GM12878 (cell line): Measurements from ENCODE around the gene RASAL3. TPM values are rescaled to one million over a fixed set of nuclear protein-coding genes. Genes with fewer than 3 reads are reported as not detected.

Source experiments
- CBX3 ChIP-seq: fragments of 200-600 bp; sonication (generic); IDR thresholded peaks from 2 replicates; pipeline ENCODE4 v1.6.1; 2016; ENCODE audit warnings: low read depth, borderline replicate concordance
- EZH2 ChIP-seq: IDR thresholded peaks from 2 replicates; pipeline ENCODE4 v1.6.1; 2012; ENCODE audit warnings: low read depth, mild to moderate bottlenecking, control low read depth, inconsistent platforms, low read length, borderline replicate concordance; ENCODE audit not compliant: control insufficient read depth
- GABPA ChIP-seq: IDR thresholded peaks from 2 replicates; pipeline ENCODE4 v1.6.1; 2014; ENCODE audit warnings: antibody characterized with exemption, low read depth, mild to moderate bottlenecking, inconsistent platforms
- HDAC6 ChIP-seq: fragments of 200-600 bp; sonication (generic); IDR thresholded peaks from one replicate; pipeline ENCODE4 v1.8.0; 2017; ENCODE audit warnings: antibody characterized with exemption; ENCODE audit not compliant: unreplicated experiment
- IKZF1 ChIP-seq: fragments of 450-650 bp; conservative IDR thresholded peaks from 2 replicates; pipeline ENCODE4 v1.6.1; 2017; ENCODE audit warnings: antibody characterized with exemption, mild to moderate bottlenecking
- JUND ChIP-seq: IDR thresholded peaks from 2 replicates; pipeline ENCODE4 v1.6.1; 2012; ENCODE audit warnings: low read depth, mild to moderate bottlenecking, low read length, improper control_type of control experiment, moderate library complexity
- MEF2B ChIP-seq: fragments of 450-650 bp; IDR thresholded peaks from 2 replicates; pipeline ENCODE4 v1.6.1; 2018; ENCODE audit warnings: mild to moderate bottlenecking, moderate library complexity; ENCODE audit not compliant: partially characterized antibody, poor library complexity, severe bottlenecking
- POLR2A ChIP-seq: IDR thresholded peaks from 2 replicates; pipeline ENCODE4 v1.6.1; 2011; ENCODE audit warnings: low read depth, mild to moderate bottlenecking, low read length
- RAD51 ChIP-seq: fragments of 450-650 bp; IDR thresholded peaks from 2 replicates; pipeline ENCODE4 v1.6.1; 2016; ENCODE audit warnings: moderate library complexity, mild to moderate bottlenecking, inconsistent platforms
- RCOR1 ChIP-seq: conservative IDR thresholded peaks from 2 replicates; pipeline ENCODE4 v1.6.1; 2012; ENCODE audit warnings: low read depth, low read length, improper control_type of control experiment
- RFX5 ChIP-seq: IDR thresholded peaks from 2 replicates; pipeline ENCODE4 v1.6.1; 2011; ENCODE audit warnings: low read depth, low read length, improper control_type of control experiment
- SP1 ChIP-seq: IDR thresholded peaks from one replicate; pipeline ENCODE4 v1.6.1; 2011; ENCODE audit warnings: low read depth, low read length
- SPI1 ChIP-seq: IDR thresholded peaks from 2 replicates; pipeline ENCODE4 v1.6.1; 2011; ENCODE audit warnings: low read depth, mild to moderate bottlenecking, low read length, moderate library complexity, borderline replicate concordance; ENCODE audit not compliant: insufficient read depth
- STAT3 ChIP-seq: IDR thresholded peaks from 2 replicates; pipeline ENCODE4 v1.6.1; 2011; ENCODE audit warnings: low read depth, low read length, improper control_type of control experiment
- TAF1 ChIP-seq: IDR thresholded peaks from 2 replicates; pipeline ENCODE4 v1.6.1; 2011; ENCODE audit warnings: mild to moderate bottlenecking, low read depth, low read length, borderline replicate concordance
- TCF3 ChIP-seq: IDR thresholded peaks from 2 replicates; pipeline ENCODE4 v1.6.1; 2012; ENCODE audit warnings: low read depth, mild to moderate bottlenecking, low read length, borderline replicate concordance; ENCODE audit not compliant: insufficient read depth
- YBX1 ChIP-seq: fragments of 450-650 bp; IDR thresholded peaks from 2 replicates; pipeline ENCODE4 v1.6.1; 2016; ENCODE audit warnings: antibody characterized with exemption
- ZZZ3 ChIP-seq: IDR thresholded peaks from 2 replicates; pipeline ENCODE4 v1.6.1; 2011; ENCODE audit warnings: low read depth; ENCODE audit not compliant: control insufficient read depth, insufficient read length
- polyA plus RNA-seq, 11 experiments: library from polyadenylated mRNA; depleted of rRNA in 4 of 11; unstranded in 6 of 11; stranded (reverse) in 5 of 11; fragments of >200 nt; fragmentation: Nextera tagmentation in 4 of 11; fragmentation: Illumina TruSeq in 1 of 11; extraction: Ambion mirVana in 4 of 11; extraction: Trizol in 1 of 11; gene quantifications; 1 replicate in 1 of 11; 2 replicates in 10 of 11; pipeline versions ENCODE4 v1.2.1 to v1.2.3, GENCODE V29; 2011 to 2016; ENCODE audit warnings: inconsistent platforms in 2 of 11, missing spikeins in 2 of 11, low read depth in 1 of 11
- total RNA-seq, 4 experiments: library from RNA; depleted of rRNA in 3 of 4; stranded (reverse); fragments of >200 nt in 3 of 4; fragmentation: Illumina TruSeq in 1 of 4; extraction: Trizol in 1 of 4; gene quantifications; 2 replicates each; pipeline versions ENCODE4 v1.2.1 to v1.2.3, GENCODE V29; 2013 to 2021
- TF ChIP-seq, protein P1 (sequence below): IDR thresholded peaks from 2 replicates; pipeline ENCODE4 v1.6.1; 2012; ENCODE audit warnings: low read depth, low read length, improper control_type of control experiment
- TF ChIP-seq, protein P2 (sequence below): fragments of 450-650 bp; IDR thresholded peaks from 2 replicates; pipeline ENCODE4 v1.6.1; 2017; ENCODE audit warnings: antibody characterized with exemption, mild to moderate bottlenecking, moderate library complexity
- TF ChIP-seq, protein P3 (sequence below): IDR thresholded peaks from 2 replicates; pipeline ENCODE4 v1.6.1; 2011; ENCODE audit warnings: low read depth, mild to moderate bottlenecking, low read length, moderate library complexity, borderline replicate concordance; ENCODE audit errors: extremely low read depth
- TF ChIP-seq, protein P4 (sequence below): IDR thresholded peaks from 2 replicates; pipeline ENCODE4 v1.6.1; 2012; ENCODE audit warnings: low read length, inconsistent platforms

Gene RASAL3
- total and polyA plus RNA-seq, 10 of the 15 experiments (the other 5 are each of a cell fraction or from before 2014, with no cell fraction given), result 1.7 to 81.3 (median 23.2) TPM

DNA sequence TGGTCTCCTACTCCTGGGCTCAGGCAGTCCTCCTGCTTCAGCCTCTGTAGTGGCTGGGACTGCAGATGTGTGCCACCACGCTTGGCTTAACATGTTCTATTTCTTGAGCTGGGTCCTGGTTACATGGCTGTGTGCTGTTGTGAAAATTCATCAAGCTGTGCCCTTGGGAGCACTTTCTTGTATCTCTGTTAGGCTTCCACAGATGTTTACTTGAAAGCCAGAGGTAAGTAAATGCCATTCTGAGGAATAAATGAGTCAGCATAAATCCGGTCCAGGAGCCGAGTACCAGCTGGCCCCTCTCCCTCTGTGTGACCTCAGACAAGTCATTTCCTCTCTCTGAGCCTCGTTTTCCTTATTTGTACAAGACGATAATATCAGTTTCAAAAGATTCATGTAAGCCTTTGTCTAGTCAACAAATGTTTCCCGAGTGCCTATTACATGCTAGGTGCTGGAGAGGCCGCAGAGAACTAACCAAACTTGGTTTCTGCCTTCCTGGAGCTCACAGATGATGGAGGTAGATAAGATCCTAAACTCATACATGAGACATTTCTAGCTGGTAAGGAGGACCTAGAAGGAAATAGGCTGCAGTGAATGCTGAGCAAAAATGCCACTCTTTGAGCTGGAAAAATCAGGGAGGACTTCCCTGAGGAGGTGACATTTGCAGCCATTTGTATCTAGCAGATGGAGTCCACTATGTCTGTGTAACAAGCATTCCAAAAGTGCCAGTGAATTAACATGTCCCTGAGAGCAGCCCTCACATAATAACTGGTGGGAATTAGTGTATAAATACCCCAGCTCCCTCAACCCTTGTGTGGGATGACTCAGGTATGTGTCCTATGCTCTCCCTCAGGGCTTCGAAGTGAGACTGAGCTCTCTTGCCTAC lies 2.7 kb upstream of the RASAL3 start (continued):
- TF ChIP-seq STAT3, result no peak
- no peak for TF ChIP-seq GABPA
- no peak for TF ChIP-seq MEF2B
- TF ChIP-seq RCOR1, result no peak
- TF ChIP-seq, protein P1, sequence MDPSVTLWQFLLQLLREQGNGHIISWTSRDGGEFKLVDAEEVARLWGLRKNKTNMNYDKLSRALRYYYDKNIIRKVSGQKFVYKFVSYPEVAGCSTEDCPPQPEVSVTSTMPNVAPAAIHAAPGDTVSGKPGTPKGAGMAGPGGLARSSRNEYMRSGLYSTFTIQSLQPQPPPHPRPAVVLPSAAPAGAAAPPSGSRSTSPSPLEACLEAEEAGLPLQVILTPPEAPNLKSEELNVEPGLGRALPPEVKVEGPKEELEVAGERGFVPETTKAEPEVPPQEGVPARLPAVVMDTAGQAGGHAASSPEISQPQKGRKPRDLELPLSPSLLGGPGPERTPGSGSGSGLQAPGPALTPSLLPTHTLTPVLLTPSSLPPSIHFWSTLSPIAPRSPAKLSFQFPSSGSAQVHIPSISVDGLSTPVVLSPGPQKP, result no peak
- peak; percentile 94 for TF ChIP-seq TCF3
- no peak for TF ChIP-seq HDAC6
- no peak for TF ChIP-seq RFX5
- TF ChIP-seq CBX3, result no peak
- TF ChIP-seq, protein P2, sequence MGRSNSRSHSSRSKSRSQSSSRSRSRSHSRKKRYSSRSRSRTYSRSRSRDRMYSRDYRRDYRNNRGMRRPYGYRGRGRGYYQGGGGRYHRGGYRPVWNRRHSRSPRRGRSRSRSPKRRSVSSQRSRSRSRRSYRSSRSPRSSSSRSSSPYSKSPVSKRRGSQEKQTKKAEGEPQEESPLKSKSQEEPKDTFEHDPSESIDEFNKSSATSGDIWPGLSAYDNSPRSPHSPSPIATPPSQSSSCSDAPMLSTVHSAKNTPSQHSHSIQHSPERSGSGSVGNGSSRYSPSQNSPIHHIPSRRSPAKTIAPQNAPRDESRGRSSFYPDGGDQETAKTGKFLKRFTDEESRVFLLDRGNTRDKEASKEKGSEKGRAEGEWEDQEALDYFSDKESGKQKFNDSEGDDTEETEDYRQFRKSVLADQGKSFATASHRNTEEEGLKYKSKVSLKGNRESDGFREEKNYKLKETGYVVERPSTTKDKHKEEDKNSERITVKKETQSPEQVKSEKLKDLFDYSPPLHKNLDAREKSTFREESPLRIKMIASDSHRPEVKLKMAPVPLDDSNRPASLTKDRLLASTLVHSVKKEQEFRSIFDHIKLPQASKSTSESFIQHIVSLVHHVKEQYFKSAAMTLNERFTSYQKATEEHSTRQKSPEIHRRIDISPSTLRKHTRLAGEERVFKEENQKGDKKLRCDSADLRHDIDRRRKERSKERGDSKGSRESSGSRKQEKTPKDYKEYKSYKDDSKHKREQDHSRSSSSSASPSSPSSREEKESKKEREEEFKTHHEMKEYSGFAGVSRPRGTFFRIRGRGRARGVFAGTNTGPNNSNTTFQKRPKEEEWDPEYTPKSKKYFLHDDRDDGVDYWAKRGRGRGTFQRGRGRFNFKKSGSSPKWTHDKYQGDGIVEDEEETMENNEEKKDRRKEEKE, result no peak
- TF ChIP-seq IKZF1, result peak; percentile 52; the same call in 1 of the 2 replicates
- peak; percentile 52; the same call in 1 of the 2 replicates for TF ChIP-seq SPI1
- no peak for TF ChIP-seq RAD51
- no peak for TF ChIP-seq EZH2
- TF ChIP-seq, protein P3, sequence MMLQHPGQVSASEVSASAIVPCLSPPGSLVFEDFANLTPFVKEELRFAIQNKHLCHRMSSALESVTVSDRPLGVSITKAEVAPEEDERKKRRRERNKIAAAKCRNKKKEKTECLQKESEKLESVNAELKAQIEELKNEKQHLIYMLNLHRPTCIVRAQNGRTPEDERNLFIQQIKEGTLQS, result no peak
- no peak for TF ChIP-seq TAF1
- TF ChIP-seq SP1, result peak; percentile 32
- no peak for TF ChIP-seq POLR2A
- TF ChIP-seq ZZZ3, result no peak
- TF ChIP-seq, protein P4, sequence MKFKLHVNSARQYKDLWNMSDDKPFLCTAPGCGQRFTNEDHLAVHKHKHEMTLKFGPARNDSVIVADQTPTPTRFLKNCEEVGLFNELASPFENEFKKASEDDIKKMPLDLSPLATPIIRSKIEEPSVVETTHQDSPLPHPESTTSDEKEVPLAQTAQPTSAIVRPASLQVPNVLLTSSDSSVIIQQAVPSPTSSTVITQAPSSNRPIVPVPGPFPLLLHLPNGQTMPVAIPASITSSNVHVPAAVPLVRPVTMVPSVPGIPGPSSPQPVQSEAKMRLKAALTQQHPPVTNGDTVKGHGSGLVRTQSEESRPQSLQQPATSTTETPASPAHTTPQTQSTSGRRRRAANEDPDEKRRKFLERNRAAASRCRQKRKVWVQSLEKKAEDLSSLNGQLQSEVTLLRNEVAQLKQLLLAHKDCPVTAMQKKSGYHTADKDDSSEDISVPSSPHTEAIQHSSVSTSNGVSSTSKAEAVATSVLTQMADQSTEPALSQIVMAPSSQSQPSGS, result 0 out of 2 replicates have a peak, but pooled peaks have one; percentile 54
- no peak for TF ChIP-seq JUND
- no peak for TF ChIP-seq YBX1
